Trophoblast cell (in vitro differentiated cells and primary cell): Measurements from ENCODE around the gene CFAP69.

Experiments
- DNase-seq, 2 donors: peaks; one replicate each; pipeline ENCODE4 v3.0.0-alpha.2; 2016
- H2AFZ ChIP-seq: 2 replicates; pipeline ENCODE4 v1.6.1; 2013; ENCODE audit warnings: low read length, moderate library complexity, mild to moderate bottlenecking; ENCODE audit not compliant: insufficient read depth, poor library complexity
- H2AK5ac ChIP-seq: 2 replicates; pipeline ENCODE4 v1.6.1; 2013; ENCODE audit warnings: mild to moderate bottlenecking, low read length
- H2BK120ac ChIP-seq: 2 replicates; pipeline ENCODE4 v1.6.1; 2013; ENCODE audit warnings: low read length, mild to moderate bottlenecking, moderate library complexity; ENCODE audit not compliant: insufficient read depth, poor library complexity
- H2BK12ac ChIP-seq: 2 replicates; pipeline ENCODE4 v1.6.1; 2013; ENCODE audit warnings: mild to moderate bottlenecking, low read length, moderate library complexity
- H2BK5ac ChIP-seq: 2 replicates; pipeline ENCODE4 v1.6.1; 2013; ENCODE audit warnings: low read length, low read depth, moderate library complexity, mild to moderate bottlenecking; ENCODE audit not compliant: poor library complexity
- H3K14ac ChIP-seq: 2 replicates; pipeline ENCODE4 v1.6.1; 2013; ENCODE audit warnings: mild to moderate bottlenecking, low read length
- H3K18ac ChIP-seq: 2 replicates; pipeline ENCODE4 v1.6.1; 2013; ENCODE audit warnings: mild to moderate bottlenecking, low read length
- H3K23ac ChIP-seq: 2 replicates; pipeline ENCODE4 v1.6.1; 2013; ENCODE audit warnings: low read length
- H3K27ac ChIP-seq: 2 replicates; pipeline ENCODE4 v1.5.1; 2013; ENCODE audit warnings: low read depth, mild to moderate bottlenecking, inconsistent platforms, low read length, moderate library complexity
- H3K27me3 ChIP-seq: 2 replicates; pipeline ENCODE4 v1.6.1; 2013; ENCODE audit warnings: inconsistent platforms, mild to moderate bottlenecking, low read length, moderate library complexity; ENCODE audit not compliant: insufficient read depth
- H3K36me3 ChIP-seq, 2 experiments: 1 replicate in 1 of 2; 2 replicates in 1 of 2; pipeline ENCODE4 v1.6.1; 2013; ENCODE audit warnings: low read length in 2 of 2, mild to moderate bottlenecking in 2 of 2, moderate library complexity in 1 of 2; ENCODE audit not compliant: insufficient read depth in 2 of 2, control insufficient read depth in 1 of 2
- H3K4ac ChIP-seq: 2 replicates; pipeline ENCODE4 v1.6.1; 2013; ENCODE audit warnings: low read depth, mild to moderate bottlenecking, low read length, moderate library complexity
- H3K4me1 ChIP-seq, 2 experiments: 1 replicate in 1 of 2; 2 replicates in 1 of 2; pipeline ENCODE4 v1.6.1; 2013; ENCODE audit warnings: low read length in 2 of 2, mild to moderate bottlenecking in 2 of 2, moderate library complexity in 1 of 2; ENCODE audit not compliant: insufficient read depth in 2 of 2, control insufficient read depth in 1 of 2
- H3K4me2 ChIP-seq: 2 replicates; pipeline ENCODE4 v1.6.1; 2013; ENCODE audit warnings: inconsistent platforms, mild to moderate bottlenecking, low read length, moderate library complexity
- H3K4me3 ChIP-seq: 2 replicates; pipeline ENCODE4 v1.5.1; 2013; ENCODE audit warnings: mild to moderate bottlenecking, low read depth, low read length, inconsistent platforms
- H3K79me1 ChIP-seq: one replicate; pipeline ENCODE4 v1.6.1; 2013; ENCODE audit warnings: low read length
- H3K79me2 ChIP-seq: 2 replicates; pipeline ENCODE4 v1.6.1; 2013; ENCODE audit warnings: low read length, mild to moderate bottlenecking; ENCODE audit not compliant: control insufficient read depth, insufficient read depth, poor library complexity
- H3K9ac ChIP-seq: 2 replicates; pipeline ENCODE4 v1.6.1; 2013; ENCODE audit warnings: mild to moderate bottlenecking, low read length
- H3K9me3 ChIP-seq: 2 replicates; pipeline ENCODE4 v1.6.1; 2013; ENCODE audit warnings: low read depth, mild to moderate bottlenecking, control low read depth, inconsistent platforms, low read length; ENCODE audit not compliant: insufficient read depth
- H4K12ac ChIP-seq: 2 replicates; pipeline ENCODE4 v1.6.1; 2013; ENCODE audit warnings: low read depth, mild to moderate bottlenecking, low read length, moderate library complexity
- H4K8ac ChIP-seq: 2 replicates; pipeline ENCODE4 v1.6.1; 2013; ENCODE audit warnings: low read depth, mild to moderate bottlenecking, low read length, moderate library complexity
- H4K91ac ChIP-seq: one replicate; pipeline ENCODE4 v1.6.1; 2013; ENCODE audit warnings: low read depth, mild to moderate bottlenecking, low read length, moderate library complexity
- WGBS: extraction: QIAGEN DNeasy Blood & Tissue Kit; methylation state at CpG from one replicate; pipeline ENCODE4 v1.1.7; 2013; ENCODE audit warnings: missing lambda C conversion rate; ENCODE audit not compliant: insufficient read length, insufficient coverage; ENCODE audit errors: extremely low coverage; 5-methylcytosine and 5-hydroxymethylcytosine counted together

CFAP69 gene

DNA sequence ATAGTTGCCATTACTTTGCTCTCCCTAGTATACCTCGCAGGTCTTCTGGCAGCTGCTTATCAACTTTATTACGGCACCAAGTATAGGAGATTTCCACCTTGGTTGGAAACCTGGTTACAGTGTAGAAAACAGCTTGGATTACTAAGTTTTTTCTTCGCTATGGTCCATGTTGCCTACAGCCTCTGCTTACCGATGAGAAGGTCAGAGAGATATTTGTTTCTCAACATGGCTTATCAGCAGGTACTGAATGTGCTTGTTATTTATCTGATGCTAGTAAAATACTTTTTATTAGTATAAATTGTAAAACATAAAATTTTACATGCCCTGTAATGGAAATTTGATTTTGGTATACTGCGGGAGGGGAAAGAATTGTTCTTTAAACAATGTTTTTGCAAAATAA, 17.7 kb upstream of the CFAP69 start:
- no CpG with 5 or more reads among the region's 5 CpGs for WGBS

DNA sequence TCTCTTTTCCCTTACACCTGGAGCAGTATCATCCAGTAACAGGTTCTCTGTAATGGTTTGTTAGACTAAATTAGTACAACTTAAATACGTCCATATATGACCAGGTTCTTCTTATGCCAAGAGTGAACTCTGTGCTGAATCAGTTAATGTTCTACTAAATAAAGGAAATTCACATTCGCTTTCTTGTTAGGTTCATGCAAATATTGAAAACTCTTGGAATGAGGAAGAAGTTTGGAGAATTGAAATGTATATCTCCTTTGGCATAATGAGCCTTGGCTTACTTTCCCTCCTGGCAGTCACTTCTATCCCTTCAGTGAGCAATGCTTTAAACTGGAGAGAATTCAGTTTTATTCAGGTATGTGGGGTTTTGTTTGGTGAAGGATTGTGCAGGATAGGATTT, 15.3 kb upstream of the CFAP69 start:
- H3K23ac ChIP-seq, result no peak overlapping the region
- H3K18ac ChIP-seq, result no peak overlapping the region
- H3K9ac ChIP-seq, result no peak overlapping the region
- H2BK12ac ChIP-seq, result no peak overlapping the region
- H3K4ac ChIP-seq, result no peak overlapping the region
- H3K79me2 ChIP-seq, result no peaks in the 10 kb centered on the region
- no peak overlapping the region for H3K14ac ChIP-seq
- H3K4me1 ChIP-seq, result no peaks in the 10 kb centered on the region
- H2AFZ ChIP-seq, result no peak overlapping the region
- H3K27me3 ChIP-seq, result no peaks in the 10 kb centered on the region
- WGBS, result no CpG with 5 or more reads among the region's 2 CpGs
- no peak overlapping the region for H2AK5ac ChIP-seq
- no peaks in the 10 kb centered on the region for H3K79me1 ChIP-seq
- H4K8ac ChIP-seq, result no peak overlapping the region
- no peaks in the 10 kb centered on the region for H3K9me3 ChIP-seq
- no peak overlapping the region for H3K4me2 ChIP-seq
- H3K4me3 ChIP-seq, result no peak overlapping the region
- H4K91ac ChIP-seq, result no peak overlapping the region
- no peaks in the 10 kb centered on the region for H3K36me3 ChIP-seq
- no peak overlapping the region for H2BK5ac ChIP-seq
- no peak for DNase-seq
- H4K12ac ChIP-seq, result no peak overlapping the region
- no peak overlapping the region for H2BK120ac ChIP-seq
- no peak overlapping the region for H3K27ac ChIP-seq

More for the DNA sequence above, 17.7 kb upstream of the CFAP69 start:
- no peak overlapping the region for H2AK5ac ChIP-seq
- no peak overlapping the region for H3K18ac ChIP-seq
- no peaks in the 10 kb centered on the region for H3K27me3 ChIP-seq
- no peak overlapping the region for H2AFZ ChIP-seq
- H3K4me2 ChIP-seq, result no peak overlapping the region
- no peak overlapping the region for H3K14ac ChIP-seq
- H3K9ac ChIP-seq, result no peak overlapping the region
- DNase-seq, result no peak
- H3K27ac ChIP-seq, result no peak overlapping the region
- H3K79me1 ChIP-seq, result no peaks in the 10 kb centered on the region
- H4K91ac ChIP-seq, result no peak overlapping the region
- no peak overlapping the region for H3K23ac ChIP-seq
- H4K12ac ChIP-seq, result no peak overlapping the region
- H4K8ac ChIP-seq, result no peak overlapping the region
- no peaks in the 10 kb centered on the region for H3K4me1 ChIP-seq
- no peak overlapping the region for H2BK5ac ChIP-seq
- H2BK120ac ChIP-seq, result no peak overlapping the region
- H3K79me2 ChIP-seq, result no peaks in the 10 kb centered on the region
- no peak overlapping the region for H3K4ac ChIP-seq
- H3K36me3 ChIP-seq, result no peaks in the 10 kb centered on the region
- H3K9me3 ChIP-seq, result no peaks in the 10 kb centered on the region
- no peak overlapping the region for H3K4me3 ChIP-seq
- no peak overlapping the region for H2BK12ac ChIP-seq

DNA sequence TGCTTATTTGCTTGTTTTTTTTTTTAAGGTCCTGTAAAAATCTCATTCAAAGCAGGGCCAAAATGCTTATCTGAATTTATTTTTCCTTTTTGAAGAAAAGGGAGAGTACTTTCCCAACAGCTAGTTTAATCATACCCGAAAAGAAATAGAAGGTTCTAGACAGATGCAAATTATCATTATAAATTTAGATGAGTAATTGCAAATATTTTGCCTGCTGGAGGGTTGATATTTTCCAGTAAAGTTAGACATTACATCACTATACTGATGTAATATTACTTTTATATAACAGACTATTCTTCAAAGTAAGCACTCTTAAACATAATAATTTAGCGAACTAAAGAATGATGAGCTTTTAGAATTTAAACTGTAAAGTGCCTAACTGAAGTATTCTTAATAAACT, 14.1 kb upstream of the CFAP69 start:
- no peak overlapping the region for H3K14ac ChIP-seq
- no peaks in the 10 kb centered on the region for H3K9me3 ChIP-seq

DNA sequence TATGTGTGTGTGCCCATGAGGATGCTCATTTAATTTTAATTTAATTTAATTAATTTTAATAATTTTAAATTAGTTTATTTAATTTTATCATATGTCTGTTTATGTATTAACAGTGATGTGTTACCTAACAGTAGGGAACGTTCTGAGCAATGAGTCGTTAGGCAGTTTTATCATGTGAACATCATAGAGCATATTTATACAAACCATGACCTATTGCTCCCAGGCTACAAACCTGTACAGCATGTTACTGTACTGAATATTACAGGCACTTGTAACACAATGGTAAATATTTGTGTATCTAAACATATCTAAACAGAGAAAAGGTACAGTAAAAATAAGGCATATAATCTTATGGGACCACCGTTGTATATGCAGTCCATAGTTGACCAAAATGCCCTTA, 13.7 kb upstream of the CFAP69 start:
- H3K27ac ChIP-seq, result no peak overlapping the region
- H3K9ac ChIP-seq, result no peak overlapping the region
- H2BK12ac ChIP-seq, result no peak overlapping the region
- no peak overlapping the region for H2BK120ac ChIP-seq
- H3K9me3 ChIP-seq, result no peaks in the 10 kb centered on the region
- H2AK5ac ChIP-seq, result no peak overlapping the region
- H4K91ac ChIP-seq, result no peak overlapping the region
- no peak overlapping the region for H2BK5ac ChIP-seq
- H3K27me3 ChIP-seq, result no peaks in the 10 kb centered on the region
- H2AFZ ChIP-seq, result no peak overlapping the region
- DNase-seq, result no peak
- H3K23ac ChIP-seq, result no peak overlapping the region
- no peak overlapping the region for H3K14ac ChIP-seq
- H3K18ac ChIP-seq, result no peak overlapping the region
- no peak overlapping the region for H3K4me2 ChIP-seq
- H3K36me3 ChIP-seq, result no peaks in the 10 kb centered on the region
- no peaks in the 10 kb centered on the region for H3K4me1 ChIP-seq
- WGBS, result no CpG with 5 or more reads among the region's 3 CpGs
- H3K4ac ChIP-seq, result no peak overlapping the region
- no peaks in the 10 kb centered on the region for H3K79me1 ChIP-seq
- H4K8ac ChIP-seq, result no peak overlapping the region
- no peak overlapping the region for H3K4me3 ChIP-seq
- H4K12ac ChIP-seq, result no peak overlapping the region
- no peaks in the 10 kb centered on the region for H3K79me2 ChIP-seq

More for the DNA sequence above, 14.1 kb upstream of the CFAP69 start:
- Histone ChIP-seq H3K4me1 (no peaks in the 10 kb centered on the region), H4K12ac (no peak overlapping the region), H2AK5ac (no peak overlapping the region), H3K79me1 (no peaks in the 10 kb centered on the region), H3K27me3 (no peaks in the 10 kb centered on the region), H3K23ac (no peak overlapping the region), H3K36me3 (no peaks in the 10 kb centered on the region), H4K8ac (no peak overlapping the region), H4K91ac (no peak overlapping the region), H3K4me2 (no peak overlapping the region), H3K27ac (no peak overlapping the region), H2BK120ac (no peak overlapping the region), H2BK5ac (no peak overlapping the region), H3K4me3 (no peak overlapping the region), H2BK12ac (no peak overlapping the region), H2AFZ (no peak overlapping the region), H3K79me2 (no peaks in the 10 kb centered on the region), H3K4ac (no peak overlapping the region), H3K18ac (no peak overlapping the region), H3K9ac (no peak overlapping the region)
- no CpG with 5 or more reads among the region's 2 CpGs for WGBS
- DNase-seq, result no peak
